ENCODE data around the gene BCL2L12.

GRCh38 chr19:49713236-49713845 lies 47.6 kb downstream of the BCL2L12 start:
- TF ChIP-seq, protein P1, sequence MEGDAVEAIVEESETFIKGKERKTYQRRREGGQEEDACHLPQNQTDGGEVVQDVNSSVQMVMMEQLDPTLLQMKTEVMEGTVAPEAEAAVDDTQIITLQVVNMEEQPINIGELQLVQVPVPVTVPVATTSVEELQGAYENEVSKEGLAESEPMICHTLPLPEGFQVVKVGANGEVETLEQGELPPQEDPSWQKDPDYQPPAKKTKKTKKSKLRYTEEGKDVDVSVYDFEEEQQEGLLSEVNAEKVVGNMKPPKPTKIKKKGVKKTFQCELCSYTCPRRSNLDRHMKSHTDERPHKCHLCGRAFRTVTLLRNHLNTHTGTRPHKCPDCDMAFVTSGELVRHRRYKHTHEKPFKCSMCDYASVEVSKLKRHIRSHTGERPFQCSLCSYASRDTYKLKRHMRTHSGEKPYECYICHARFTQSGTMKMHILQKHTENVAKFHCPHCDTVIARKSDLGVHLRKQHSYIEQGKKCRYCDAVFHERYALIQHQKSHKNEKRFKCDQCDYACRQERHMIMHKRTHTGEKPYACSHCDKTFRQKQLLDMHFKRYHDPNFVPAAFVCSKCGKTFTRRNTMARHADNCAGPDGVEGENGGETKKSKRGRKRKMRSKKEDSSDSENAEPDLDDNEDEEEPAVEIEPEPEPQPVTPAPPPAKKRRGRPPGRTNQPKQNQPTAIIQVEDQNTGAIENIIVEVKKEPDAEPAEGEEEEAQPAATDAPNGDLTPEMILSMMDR (tag by site-specific recombination; IDR thresholded peaks at IDR 0.05), result no peak
- no peak for TF ChIP-seq ZNF24 (tag by site-specific recombination; IDR thresholded peaks at IDR 0.05)
